ENCODE data around the gene KLF3.

- TF ChIP-seq, protein P1, sequence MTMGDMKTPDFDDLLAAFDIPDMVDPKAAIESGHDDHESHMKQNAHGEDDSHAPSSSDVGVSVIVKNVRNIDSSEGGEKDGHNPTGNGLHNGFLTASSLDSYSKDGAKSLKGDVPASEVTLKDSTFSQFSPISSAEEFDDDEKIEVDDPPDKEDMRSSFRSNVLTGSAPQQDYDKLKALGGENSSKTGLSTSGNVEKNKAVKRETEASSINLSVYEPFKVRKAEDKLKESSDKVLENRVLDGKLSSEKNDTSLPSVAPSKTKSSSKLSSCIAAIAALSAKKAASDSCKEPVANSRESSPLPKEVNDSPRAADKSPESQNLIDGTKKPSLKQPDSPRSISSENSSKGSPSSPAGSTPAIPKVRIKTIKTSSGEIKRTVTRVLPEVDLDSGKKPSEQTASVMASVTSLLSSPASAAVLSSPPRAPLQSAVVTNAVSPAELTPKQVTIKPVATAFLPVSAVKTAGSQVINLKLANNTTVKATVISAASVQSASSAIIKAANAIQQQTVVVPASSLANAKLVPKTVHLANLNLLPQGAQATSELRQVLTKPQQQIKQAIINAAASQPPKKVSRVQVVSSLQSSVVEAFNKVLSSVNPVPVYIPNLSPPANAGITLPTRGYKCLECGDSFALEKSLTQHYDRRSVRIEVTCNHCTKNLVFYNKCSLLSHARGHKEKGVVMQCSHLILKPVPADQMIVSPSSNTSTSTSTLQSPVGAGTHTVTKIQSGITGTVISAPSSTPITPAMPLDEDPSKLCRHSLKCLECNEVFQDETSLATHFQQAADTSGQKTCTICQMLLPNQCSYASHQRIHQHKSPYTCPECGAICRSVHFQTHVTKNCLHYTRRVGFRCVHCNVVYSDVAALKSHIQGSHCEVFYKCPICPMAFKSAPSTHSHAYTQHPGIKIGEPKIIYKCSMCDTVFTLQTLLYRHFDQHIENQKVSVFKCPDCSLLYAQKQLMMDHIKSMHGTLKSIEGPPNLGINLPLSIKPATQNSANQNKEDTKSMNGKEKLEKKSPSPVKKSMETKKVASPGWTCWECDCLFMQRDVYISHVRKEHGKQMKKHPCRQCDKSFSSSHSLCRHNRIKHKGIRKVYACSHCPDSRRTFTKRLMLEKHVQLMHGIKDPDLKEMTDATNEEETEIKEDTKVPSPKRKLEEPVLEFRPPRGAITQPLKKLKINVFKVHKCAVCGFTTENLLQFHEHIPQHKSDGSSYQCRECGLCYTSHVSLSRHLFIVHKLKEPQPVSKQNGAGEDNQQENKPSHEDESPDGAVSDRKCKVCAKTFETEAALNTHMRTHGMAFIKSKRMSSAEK (CRISPR knock-in tag; IDR thresholded peaks at IDR 0.05; ENCODE audit: borderline replicate concordance), result no peak
- TF ChIP-seq RORB (CRISPR knock-in tag; IDR thresholded peaks at IDR 0.05), result no peak
- TF ChIP-seq, protein P2, sequence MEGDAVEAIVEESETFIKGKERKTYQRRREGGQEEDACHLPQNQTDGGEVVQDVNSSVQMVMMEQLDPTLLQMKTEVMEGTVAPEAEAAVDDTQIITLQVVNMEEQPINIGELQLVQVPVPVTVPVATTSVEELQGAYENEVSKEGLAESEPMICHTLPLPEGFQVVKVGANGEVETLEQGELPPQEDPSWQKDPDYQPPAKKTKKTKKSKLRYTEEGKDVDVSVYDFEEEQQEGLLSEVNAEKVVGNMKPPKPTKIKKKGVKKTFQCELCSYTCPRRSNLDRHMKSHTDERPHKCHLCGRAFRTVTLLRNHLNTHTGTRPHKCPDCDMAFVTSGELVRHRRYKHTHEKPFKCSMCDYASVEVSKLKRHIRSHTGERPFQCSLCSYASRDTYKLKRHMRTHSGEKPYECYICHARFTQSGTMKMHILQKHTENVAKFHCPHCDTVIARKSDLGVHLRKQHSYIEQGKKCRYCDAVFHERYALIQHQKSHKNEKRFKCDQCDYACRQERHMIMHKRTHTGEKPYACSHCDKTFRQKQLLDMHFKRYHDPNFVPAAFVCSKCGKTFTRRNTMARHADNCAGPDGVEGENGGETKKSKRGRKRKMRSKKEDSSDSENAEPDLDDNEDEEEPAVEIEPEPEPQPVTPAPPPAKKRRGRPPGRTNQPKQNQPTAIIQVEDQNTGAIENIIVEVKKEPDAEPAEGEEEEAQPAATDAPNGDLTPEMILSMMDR (IDR thresholded peaks at IDR 0.05), result no peak
- TF ChIP-seq ETV6 (CRISPR knock-in tag; IDR thresholded peaks at IDR 0.05), result no peak
- no peak for TF ChIP-seq ERG (CRISPR knock-in tag; IDR thresholded peaks at IDR 0.05)
- no peak for TF ChIP-seq MAX (CRISPR knock-in tag; IDR thresholded peaks at IDR 0.05)
- no peak for TF ChIP-seq CREB1 (CRISPR knock-in tag; IDR thresholded peaks at IDR 0.05)
- TF ChIP-seq, protein P3, sequence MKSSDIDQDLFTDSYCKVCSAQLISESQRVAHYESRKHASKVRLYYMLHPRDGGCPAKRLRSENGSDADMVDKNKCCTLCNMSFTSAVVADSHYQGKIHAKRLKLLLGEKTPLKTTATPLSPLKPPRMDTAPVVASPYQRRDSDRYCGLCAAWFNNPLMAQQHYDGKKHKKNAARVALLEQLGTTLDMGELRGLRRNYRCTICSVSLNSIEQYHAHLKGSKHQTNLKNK (CRISPR knock-in tag; IDR thresholded peaks at IDR 0.05), result no peak
- TF ChIP-seq NFE2L1 (CRISPR knock-in tag; IDR thresholded peaks at IDR 0.05), result no peak
Observed at GRCh38 chr4:38654273-38654672, 9.7 kb upstream of the KLF3 start.

Data from WTC11 (cell line).